Activated CD8-positive, alpha-beta memory T cell treated with anti-CD3 and anti-CD28 coated beads, Interleukin-2, amount 50 U/mL, for 24 hours (primary cell): ENCODE results near the gene LGALS13.

Experiments
- DNase-seq: peaks from one replicate; pipeline ENCODE4 v3.0.0-alpha.2; 2020; ENCODE audit errors: extremely low read depth

Gene LGALS13

GRCh38 chr19:39602224-39602623, at the start of gene LGALS13:
Gene LGALS13 (plus strand): TSS chr19:39602524. CDS start chr19:39602569, 45 bp downstream.
- DNase-seq, result no peak

GRCh38 chr19:39553082-39553652, 49.2 kb upstream of the LGALS13 start:
- no peak for DNase-seq

- no peak for DNase-seq
These were observed 47.5 kb upstream of the LGALS13 start for GRCh38 chr19:39554701-39555311.

- no peak for DNase-seq
These were observed 46.4 kb upstream of the LGALS13 start for GRCh38 chr19:39555883-39556282.

- DNase-seq, result no peak
These were observed 44.3 kb upstream of the LGALS13 start for GRCh38 chr19:39557811-39558623.

- no peak for DNase-seq
These were observed 43.7 kb upstream of the LGALS13 start for GRCh38 chr19:39558624-39559117.

GRCh38 chr19:39563408-39563807, 38.9 kb upstream of the LGALS13 start:
- DNase-seq, result no peak

GRCh38 chr19:39566064-39566463, 36.3 kb upstream of the LGALS13 start:
- no peak for DNase-seq

GRCh38 chr19:39568604-39569003, 33.7 kb upstream of the LGALS13 start:
- DNase-seq, result no peak

GRCh38 chr19:39582442-39582841, 19.9 kb upstream of the LGALS13 start:
- no peak for DNase-seq

- DNase-seq, result no peak
These were observed 19.3 kb upstream of the LGALS13 start for GRCh38 chr19:39582891-39583625.

- DNase-seq, result no peak
These were observed 14.8 kb upstream of the LGALS13 start for GRCh38 chr19:39587496-39587895.

- no peak for DNase-seq
These were observed 14.3 kb upstream of the LGALS13 start for GRCh38 chr19:39588066-39588465.

GRCh38 chr19:39590265-39590664, 12.1 kb upstream of the LGALS13 start:
- DNase-seq, result no peak

GRCh38 chr19:39592381-39592780, 9.9 kb upstream of the LGALS13 start:
- no peak for DNase-seq

GRCh38 chr19:39595950-39596349, 6.4 kb upstream of the LGALS13 start:
- DNase-seq, result no peak

GRCh38 chr19:39596911-39597310, 5.4 kb upstream of the LGALS13 start:
- DNase-seq, result no peak

GRCh38 chr19:39599116-39599515, 3.2 kb upstream of the LGALS13 start:
- no peak for DNase-seq

- no peak for DNase-seq
These were observed 1.5 kb downstream of the LGALS13 start for GRCh38 chr19:39603825-39604224.

GRCh38 chr19:39607021-39607420, 4.7 kb downstream of the LGALS13 start:
- DNase-seq, result no peak

GRCh38 chr19:39607561-39607960, 5.2 kb downstream of the LGALS13 start:
- no peak for DNase-seq

GRCh38 chr19:39613597-39613996, 11.3 kb downstream of the LGALS13 start:
- no peak for DNase-seq
